Activated CD4-positive, CD25-positive, alpha-beta regulatory T cell (primary cell): ENCODE results near the gene TNS3.
"Not testable (repeated sequence)": the region's sequence is repeated elsewhere in the genome, so short reads cannot be mapped to it uniquely, and the experiment has no call there.

Experiments
- DNase-seq, 4 experiments: peaks; one replicate each; lab custom pipeline; 2025; lab: John Stamatoyannopoulos, UW

Gene TNS3

DNA sequence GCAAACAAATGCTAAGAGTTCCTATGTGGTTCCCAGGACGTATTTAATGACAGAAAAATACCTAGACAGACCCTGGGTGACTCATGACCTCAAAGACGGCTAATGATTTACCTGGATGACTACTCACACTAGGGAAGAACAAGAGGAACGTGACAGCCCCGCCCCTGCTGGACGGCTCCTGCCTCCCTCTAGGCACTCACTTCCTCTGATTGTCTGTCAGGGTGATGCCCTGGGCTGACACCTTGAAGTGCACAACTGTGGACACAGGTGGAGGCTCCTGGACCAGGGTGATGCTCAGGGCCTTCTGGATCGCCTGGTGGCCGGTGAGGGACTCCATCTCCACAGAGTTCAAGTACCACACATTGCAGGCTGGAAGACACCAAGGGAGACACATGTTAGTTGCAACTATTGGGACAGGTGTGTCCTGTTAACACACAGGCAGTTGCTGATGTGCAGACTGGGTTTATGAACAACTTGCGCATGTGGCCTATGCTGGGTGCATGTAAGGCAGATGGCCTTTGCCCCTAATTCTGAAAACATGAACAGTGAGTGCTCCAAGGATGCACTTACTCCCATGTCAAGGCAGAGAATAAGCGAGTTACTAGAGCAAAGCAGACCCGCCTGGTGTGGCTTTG is 298.3 kb downstream of the TNS3 start:
- DNase-seq, result no peak

- DNase-seq, result no peak
These were observed 299.0 kb downstream of the TNS3 start for GRCh38 chr7:47282790-47283496.

DNA sequence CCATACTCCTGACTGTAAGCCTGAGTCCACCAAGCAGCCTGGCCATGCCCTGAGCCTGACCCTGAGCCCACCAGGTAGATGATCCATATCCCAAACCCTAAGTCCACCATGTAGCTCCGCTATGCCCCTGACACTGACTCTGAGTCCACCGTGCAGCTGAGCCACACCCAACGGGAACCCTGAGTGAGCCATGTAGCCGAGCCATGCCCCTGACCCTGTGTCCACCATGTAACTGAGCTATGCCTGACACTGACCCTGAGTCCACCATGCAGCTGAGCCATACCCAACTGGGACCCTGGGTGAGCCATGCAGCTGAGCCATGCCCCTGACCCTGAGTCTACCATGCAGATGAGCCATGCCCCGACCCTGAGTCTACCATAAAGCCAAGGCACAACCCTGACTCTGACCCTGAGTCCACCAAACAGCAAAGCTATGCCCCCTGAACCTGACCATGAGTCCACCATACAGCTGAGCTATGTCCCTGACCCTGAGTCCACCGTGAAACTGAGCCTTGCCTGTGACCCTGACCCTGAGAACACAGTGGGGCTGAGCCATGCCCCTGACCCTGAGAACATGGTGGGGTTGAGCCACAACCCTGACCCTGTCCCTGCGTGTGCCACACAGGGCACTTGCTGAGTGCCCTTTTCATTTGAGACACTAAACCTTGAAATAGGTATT is 299.8 kb downstream of the TNS3 start:
- DNase-seq, result no peak

- DNase-seq, result no peak
These were observed 300.8 kb downstream of the TNS3 start for GRCh38 chr7:47281161-47281560.

DNA sequence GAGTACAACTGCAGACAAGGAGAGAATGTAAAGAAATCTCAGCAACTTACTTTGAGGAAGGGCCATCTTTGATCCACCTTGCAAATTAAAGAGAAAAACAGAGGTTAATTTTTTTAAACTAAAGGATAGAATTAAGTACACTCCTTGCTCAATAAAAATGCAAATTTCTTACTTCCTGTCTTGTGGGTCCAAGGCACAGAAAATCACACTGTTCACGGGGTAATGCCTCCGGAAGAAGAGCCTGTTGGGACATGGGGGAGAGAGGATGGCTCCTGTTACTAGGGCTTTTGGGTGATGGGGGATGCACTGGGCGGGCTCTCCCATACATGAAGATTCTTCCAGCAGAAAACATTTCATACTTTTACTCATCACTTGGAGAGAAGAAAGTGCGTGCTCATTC is 301.8 kb downstream of the TNS3 start:
- no peak for DNase-seq

DNA sequence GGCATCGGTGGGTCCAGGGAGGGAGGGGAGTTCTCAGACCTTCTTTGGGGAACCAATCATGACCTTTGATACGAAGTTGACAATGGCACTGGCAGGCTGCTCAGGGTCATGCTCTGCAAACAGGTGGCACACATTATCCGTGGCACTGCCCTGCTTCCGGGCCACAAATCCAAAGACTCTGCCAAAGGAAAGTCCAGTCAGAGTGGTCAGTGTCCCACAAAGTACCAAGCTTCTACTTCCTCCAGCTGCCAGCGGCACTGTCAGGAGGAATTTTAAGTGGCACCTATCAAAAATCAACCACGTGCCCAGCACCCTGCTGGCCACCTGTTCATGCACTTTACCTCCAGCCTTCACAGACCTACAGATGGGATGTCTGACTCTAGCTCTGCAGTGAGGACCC is 303.9 kb downstream of the TNS3 start:
- DNase-seq, result no peak

DNA sequence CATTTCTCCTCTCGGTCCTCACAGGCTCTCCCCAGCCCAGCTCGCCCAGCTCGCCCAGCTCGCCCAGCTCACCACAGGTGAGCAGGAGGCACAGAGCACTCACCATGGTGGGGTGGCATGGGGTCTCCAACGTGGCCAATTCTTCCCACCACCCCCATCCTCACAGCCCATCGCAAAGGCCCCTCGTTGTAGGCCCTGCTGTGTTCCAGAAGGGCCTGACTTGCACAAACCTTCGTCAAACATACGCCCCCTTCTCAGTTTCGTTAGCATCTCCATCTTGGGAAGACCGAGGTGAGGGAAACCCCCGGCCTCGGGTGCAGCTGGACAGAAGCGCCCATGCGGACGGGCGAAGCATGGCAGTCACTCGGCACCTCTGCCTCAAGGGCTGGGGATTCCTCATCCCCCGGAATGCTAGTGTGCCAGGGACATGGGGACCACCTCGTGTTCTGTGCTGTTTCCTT is 304.6 kb downstream of the TNS3 start:
- DNase-seq, result no peak

- no peak for DNase-seq
These were observed 307.7 kb downstream of the TNS3 start for GRCh38 chr7:47273974-47274766.

- DNase-seq, result no peak
These were observed 308.8 kb downstream of the TNS3 start for GRCh38 chr7:47273088-47273487.

GRCh38 chr7:47271749-47272148 is 310.2 kb downstream of the TNS3 start:
- no peak for DNase-seq

DNA sequence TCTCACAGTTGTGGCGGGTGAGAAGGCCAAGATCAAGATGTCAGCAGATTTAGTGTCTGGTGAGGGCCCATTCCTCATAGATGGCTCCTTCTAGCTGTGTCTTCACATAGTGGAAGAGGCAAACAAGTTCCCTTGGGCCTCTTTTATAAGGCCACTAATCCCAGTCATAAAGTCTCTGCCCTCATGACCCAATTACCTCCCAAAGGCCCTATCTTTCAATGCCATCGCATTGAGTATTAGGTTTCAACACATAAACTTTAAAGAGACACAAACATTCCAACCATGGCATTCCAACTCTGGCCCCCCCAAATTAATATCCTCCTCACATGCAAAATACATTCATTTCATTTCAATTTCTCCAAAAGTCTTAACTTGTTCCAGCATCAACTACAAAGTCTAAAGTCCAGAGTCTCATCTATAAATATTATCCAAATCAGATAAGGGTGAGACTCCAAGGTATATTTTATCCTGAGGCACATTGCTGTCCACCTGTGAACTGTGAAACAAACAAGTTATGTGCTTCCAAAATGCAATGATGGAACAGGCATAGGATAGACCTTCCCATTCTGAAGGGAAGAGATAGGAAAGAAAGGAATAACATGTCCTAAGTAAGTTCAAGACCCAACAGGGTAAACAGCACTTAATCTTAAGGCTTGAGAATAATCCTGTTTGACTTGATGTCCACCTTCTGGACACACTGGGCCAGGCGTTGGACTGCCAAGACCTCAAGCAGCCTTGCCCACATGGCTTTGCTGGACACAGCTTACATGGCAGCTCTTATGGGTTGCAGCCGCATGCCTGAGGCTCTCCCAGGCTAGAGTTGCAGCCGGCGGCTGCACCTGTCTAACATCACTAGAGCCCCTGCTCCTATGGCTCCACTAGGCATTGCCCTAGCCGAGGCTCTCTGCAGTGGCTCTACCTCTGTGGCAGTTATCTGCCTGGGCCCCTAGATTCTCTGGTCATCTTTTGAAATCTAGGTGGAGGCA is 312.8 kb downstream of the TNS3 start:
- no peak for DNase-seq

- DNase-seq, result no peak
These were observed 314.6 kb downstream of the TNS3 start for GRCh38 chr7:47267346-47267745.

- DNase-seq, result no peak
These were observed 315.1 kb downstream of the TNS3 start for GRCh38 chr7:47266799-47267198.

DNA sequence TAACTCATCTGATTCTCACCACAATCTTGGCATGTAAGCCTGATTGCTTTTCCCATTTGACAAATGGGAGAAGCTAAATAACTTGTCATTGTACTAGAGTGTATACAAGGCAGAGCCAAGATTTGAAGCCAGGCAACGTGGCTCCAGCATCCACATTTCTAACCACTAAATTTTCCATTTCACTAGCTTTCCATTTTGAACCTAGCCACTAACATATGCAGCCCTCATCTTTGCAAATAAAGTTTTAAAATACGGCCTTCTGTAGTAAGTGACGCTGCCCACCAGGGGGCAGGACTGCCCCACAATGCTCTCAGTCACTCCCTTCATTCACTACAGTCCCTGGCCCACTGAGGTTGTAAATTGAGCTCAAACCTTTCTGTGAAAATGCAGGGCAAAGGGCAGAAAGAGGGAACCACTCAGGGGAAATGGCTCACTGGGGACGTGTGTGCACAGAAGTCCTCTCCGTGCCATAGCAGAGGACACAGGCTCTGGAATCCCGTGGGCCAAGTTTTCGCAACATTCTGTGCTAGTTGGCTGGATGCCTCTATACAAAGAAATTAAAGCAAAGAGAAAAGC is 315.7 kb downstream of the TNS3 start:
- DNase-seq, result no peak

DNA sequence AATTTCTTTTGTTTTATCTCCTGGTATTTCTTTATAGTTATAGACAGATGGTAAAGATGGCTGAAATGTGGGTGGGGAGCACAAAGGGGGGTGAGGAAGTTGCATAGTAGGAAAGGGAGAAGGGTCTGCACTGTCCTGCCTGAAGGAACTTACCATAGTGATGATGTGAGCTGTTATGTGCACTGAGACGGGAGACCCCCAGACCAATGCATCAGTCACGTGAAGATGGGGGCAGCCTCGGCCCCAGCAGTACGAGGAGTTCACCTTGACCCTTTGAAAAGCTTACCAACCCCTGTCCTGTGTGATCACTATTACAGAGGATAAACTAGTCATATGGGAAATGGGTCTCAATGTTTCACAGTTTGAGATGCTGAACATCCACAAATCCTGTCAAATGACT is 316.3 kb downstream of the TNS3 start:
- no peak for DNase-seq

DNA sequence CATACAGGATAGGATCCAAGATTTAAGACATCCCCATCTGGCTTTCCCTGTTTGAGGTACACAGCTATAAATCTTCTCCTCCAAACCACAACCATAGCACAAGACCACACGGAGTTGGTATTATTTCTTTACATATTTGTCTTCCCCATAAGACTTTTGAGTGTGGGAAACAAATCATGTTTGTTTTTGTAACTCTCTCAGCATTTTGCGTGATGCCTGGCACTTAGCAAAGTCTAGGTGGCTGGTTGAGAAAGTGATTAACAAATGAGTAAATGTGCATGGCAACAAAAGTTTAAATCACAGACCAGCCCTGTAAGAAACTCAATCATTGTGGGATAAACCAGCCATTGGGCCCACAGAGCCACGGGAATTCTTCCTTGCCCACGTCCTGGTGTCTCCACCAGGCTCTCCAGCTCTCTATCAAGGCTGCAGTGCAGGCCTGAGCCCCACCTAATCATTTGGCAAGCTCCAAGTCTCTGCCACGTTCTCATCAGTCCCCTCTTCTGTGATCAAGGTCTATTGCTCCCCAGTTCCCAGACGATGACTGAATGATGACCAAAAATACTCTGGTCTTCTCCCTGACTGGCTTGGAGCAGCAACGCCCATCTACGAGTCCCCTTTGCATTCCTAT is 317.8 kb downstream of the TNS3 start:
- DNase-seq, result no peak

GRCh38 chr7:47262881-47263280 is 319.0 kb downstream of the TNS3 start:
- no peak for DNase-seq

DNA sequence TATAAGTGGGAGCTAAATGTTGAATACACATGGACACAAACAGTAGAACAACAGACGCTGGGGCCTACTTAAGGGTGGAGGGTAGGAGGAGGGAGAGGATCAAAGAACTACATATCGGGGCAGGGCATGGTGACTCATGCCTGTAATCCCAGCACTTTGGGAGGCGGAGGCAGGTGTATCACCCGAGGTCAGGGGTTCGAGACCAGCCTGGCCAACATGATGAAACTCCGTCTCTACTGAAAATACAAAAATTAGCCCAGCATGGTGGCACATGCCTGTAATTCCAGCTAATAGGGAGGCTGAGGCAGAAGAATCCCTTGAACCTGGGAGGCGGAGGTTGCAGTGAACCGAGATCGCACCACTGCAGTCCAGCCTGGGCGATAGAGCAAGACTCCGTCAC is 319.8 kb downstream of the TNS3 start:
- not testable (repeated sequence) for DNase-seq

GRCh38 chr7:47260270-47260669 is 321.6 kb downstream of the TNS3 start:
- DNase-seq, result no peak

DNA sequence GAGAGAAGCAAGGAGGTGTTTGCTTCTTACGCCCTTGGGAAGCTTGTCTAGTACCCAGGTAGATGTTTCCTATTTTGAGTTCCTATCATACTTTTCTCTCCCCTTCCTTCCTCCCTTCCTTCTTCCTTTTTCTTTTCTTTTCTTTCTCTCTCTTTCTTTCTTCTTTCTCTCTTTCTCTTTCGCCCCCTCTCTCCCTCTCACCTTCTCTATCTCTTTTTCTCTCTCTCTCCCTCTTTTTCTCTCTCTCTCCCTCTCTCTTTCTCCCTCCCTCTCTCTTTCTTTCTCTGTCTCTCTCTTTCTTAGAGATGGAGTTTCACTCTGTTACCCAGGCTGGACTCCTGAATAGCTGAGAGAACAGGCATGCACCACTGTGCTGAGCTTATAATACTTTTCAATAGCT is 322.2 kb downstream of the TNS3 start:
- no peak for DNase-seq
